ENCODE measurements around the gene RIN1. TPM values are rescaled to one million over a fixed set of nuclear protein-coding genes. Genes with fewer than 3 reads are reported as not detected.

RIN1 gene
- total and polyA plus RNA-seq, 2 donors (not counting 1 experiment from before 2014, with no cell fraction given) = 0.72 to 1.7 TPM

DNA sequence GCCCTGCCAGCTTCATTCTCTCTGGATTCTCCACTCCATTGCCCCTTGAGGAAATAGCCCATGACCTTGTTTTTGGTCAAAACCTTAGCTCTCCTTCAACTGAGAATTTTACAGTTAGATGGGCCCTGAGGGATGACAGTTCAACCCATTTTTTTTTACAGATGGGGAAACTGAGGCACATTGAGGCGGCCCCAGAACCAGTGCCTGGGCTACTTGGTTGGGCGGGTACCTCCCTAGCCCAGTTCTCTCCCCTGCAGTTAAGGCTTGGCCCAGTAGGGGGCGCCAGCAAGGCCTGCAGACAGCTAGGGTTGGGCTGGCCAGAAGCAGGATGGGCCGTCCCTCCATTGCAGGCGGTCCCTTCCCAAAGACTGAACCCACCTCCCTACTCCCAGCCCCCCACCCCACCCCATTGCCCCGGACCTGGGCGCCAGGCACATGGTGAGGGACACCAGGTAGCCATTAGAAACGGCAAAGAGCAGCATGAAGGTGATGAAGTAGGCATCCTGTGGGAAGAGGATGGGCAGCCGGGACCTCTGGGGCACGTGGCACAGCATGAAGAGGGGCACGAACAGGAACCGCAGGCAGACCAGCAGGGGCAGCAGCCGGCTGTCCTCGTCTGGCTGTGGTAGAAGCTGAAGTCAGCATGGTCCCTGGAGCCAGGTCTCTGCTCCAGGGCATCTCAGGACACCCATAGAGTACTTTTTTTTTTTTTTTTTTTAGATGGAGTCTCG is 27.7 kb upstream of the RIN1 start:
- Histone ChIP-seq H3K9ac (ENCODE audit: low read length) (no peak overlapping the region), H3K4me2 (replicated peaks; ENCODE audit: low read depth, low read length, poor library complexity, severe bottlenecking) (no peak overlapping the region), H2AFZ (ENCODE audit: insufficient read depth, low read depth, low read length, poor library complexity, severe bottlenecking) (no peak overlapping the region), H3K27me3 (replicated peaks in 1 of 4; ENCODE audit: control extremely low read depth in 1 of 4, control insufficient read depth in 3 of 4, insufficient read depth in 4 of 4, low read length in 3 of 4) (no peaks in the 10 kb centered on the region), H3K9me3 (ENCODE audit: control extremely low read depth in 1 of 3, control insufficient read depth in 2 of 3, insufficient read depth in 1 of 3, low read length in 2 of 3) (no peaks in the 10 kb centered on the region), H3K27ac (ENCODE audit: low read length in 2 of 2) (no peak overlapping the region), H3K4me3 (ENCODE audit: control extremely low read depth in 1 of 5, extremely low read depth in 1 of 5, insufficient read depth in 1 of 5, low read depth in 2 of 5, low read length in 4 of 5) (no peak overlapping the region), H4K20me1 (ENCODE audit: control insufficient read depth, insufficient read depth, low read length, poor library complexity, severe bottlenecking) (no peaks in the 10 kb centered on the region), H3K36me3 (replicated peaks in 1 of 2; ENCODE audit: control extremely low read depth in 1 of 2, control insufficient read depth in 1 of 2, extremely low read depth in 1 of 2, insufficient read depth in 2 of 2, low read length in 1 of 2) (no peaks in the 10 kb centered on the region), H3K4me1 (ENCODE audit: control insufficient read depth in 2 of 2, insufficient read depth in 2 of 2, low read length in 2 of 2) (no peaks in the 10 kb centered on the region), H3K79me2 (ENCODE audit: control insufficient read depth, insufficient read depth, low read length) (no peaks in the 10 kb centered on the region)
- Mint-ChIP-seq H3K27me3 (no peaks in the 10 kb centered on the region), H3K9me3 (ENCODE audit: insufficient read depth) (no peaks in the 10 kb centered on the region), H3K4me3 (no peak overlapping the region), H3K27ac (no peak overlapping the region), H3K4me1 (no peaks in the 10 kb centered on the region)
- TF ChIP-seq, protein P1, sequence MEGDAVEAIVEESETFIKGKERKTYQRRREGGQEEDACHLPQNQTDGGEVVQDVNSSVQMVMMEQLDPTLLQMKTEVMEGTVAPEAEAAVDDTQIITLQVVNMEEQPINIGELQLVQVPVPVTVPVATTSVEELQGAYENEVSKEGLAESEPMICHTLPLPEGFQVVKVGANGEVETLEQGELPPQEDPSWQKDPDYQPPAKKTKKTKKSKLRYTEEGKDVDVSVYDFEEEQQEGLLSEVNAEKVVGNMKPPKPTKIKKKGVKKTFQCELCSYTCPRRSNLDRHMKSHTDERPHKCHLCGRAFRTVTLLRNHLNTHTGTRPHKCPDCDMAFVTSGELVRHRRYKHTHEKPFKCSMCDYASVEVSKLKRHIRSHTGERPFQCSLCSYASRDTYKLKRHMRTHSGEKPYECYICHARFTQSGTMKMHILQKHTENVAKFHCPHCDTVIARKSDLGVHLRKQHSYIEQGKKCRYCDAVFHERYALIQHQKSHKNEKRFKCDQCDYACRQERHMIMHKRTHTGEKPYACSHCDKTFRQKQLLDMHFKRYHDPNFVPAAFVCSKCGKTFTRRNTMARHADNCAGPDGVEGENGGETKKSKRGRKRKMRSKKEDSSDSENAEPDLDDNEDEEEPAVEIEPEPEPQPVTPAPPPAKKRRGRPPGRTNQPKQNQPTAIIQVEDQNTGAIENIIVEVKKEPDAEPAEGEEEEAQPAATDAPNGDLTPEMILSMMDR (IDR thresholded peaks at IDR 0.05) = peak; percentile 70
- TF ChIP-seq EZH2 (IDR thresholded peaks at IDR 0.05; ENCODE audit: borderline replicate concordance, insufficient read depth, low read depth, low read length, poor library complexity, severe bottlenecking) = no peak
- DNase-seq = peak; percentile 53
- intact Hi-C loops (cut with micrococcal nuclease) = no loop called here
- ChIA-PET POLR2A (no interaction called here), CTCF (interaction anchor here (0.6 to 3.9 kb wide), 9 partner anchors 8 to 115 kb away, joined by 3 to 25 read pairs (median 5); partner anchors contain the start of genes BRMS1 and SLC29A2)
- 82% methylated on average over 10 of the region's 15 CpGs for WGBS (ENCODE audit: insufficient coverage)
- ATAC-seq (ENCODE audit: low read depth) = peak; percentile 56

DNA sequence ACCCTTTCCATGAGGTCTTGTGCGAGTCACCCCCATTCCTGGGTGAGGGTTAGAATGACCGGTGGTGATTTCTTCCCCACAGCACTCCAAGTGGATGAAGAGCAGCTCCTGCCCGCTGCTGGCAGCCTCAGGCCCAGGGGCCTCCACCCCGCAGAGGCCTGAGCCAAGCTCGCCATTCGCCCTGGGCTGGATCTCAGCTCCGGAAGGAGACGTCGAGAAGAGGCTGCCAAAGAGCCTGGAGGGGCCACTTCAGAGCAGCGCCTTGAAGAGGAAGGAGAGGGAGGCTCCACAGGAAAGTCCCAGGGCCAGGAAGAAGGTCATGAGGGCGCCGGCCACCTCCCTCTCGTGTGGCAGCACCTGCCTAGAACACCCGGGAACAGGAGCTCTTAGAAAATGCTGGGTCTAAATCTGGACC is 27.0 kb upstream of the RIN1 start:
- Histone ChIP-seq H3K9ac (ENCODE audit: low read length) (no peak overlapping the region), H2AFZ (ENCODE audit: insufficient read depth, low read depth, low read length, poor library complexity, severe bottlenecking) (no peak overlapping the region), H4K20me1 (ENCODE audit: control insufficient read depth, insufficient read depth, low read length, poor library complexity, severe bottlenecking) (no peaks in the 10 kb centered on the region), H3K36me3 (replicated peaks in 1 of 2; ENCODE audit: control extremely low read depth in 1 of 2, control insufficient read depth in 1 of 2, extremely low read depth in 1 of 2, insufficient read depth in 2 of 2, low read length in 1 of 2) (no peaks in the 10 kb centered on the region), H3K4me3 (ENCODE audit: control extremely low read depth in 1 of 5, extremely low read depth in 1 of 5, insufficient read depth in 1 of 5, low read depth in 2 of 5, low read length in 4 of 5) (no peak overlapping the region), H3K9me3 (ENCODE audit: control extremely low read depth in 1 of 3, control insufficient read depth in 2 of 3, insufficient read depth in 1 of 3, low read length in 2 of 3) (no peaks in the 10 kb centered on the region), H3K27me3 (replicated peaks in 1 of 4; ENCODE audit: control extremely low read depth in 1 of 4, control insufficient read depth in 3 of 4, insufficient read depth in 4 of 4, low read length in 3 of 4) (no peaks in the 10 kb centered on the region), H3K27ac (ENCODE audit: low read length in 2 of 2) (no peak overlapping the region), H3K4me2 (replicated peaks; ENCODE audit: low read depth, low read length, poor library complexity, severe bottlenecking) (no peak overlapping the region), H3K4me1 (ENCODE audit: control insufficient read depth in 2 of 2, insufficient read depth in 2 of 2, low read length in 2 of 2) (no peaks in the 10 kb centered on the region), H3K79me2 (ENCODE audit: control insufficient read depth, insufficient read depth, low read length) (no peaks in the 10 kb centered on the region)
- intact Hi-C loops (cut with micrococcal nuclease) = no loop called here
- H3K4me1 Mint-ChIP-seq = no peaks in the 10 kb centered on the region
- ATAC-seq (ENCODE audit: low read depth) (no peak), DNase-seq (no peak)
- 97% methylated on average over 14 of the region's 14 CpGs for WGBS (ENCODE audit: insufficient coverage)
- no peaks in the 10 kb centered on the region for H3K9me3 Mint-ChIP-seq (ENCODE audit: insufficient read depth)
- TF ChIP-seq, protein P1 (IDR thresholded peaks at IDR 0.05) = no peak
- TF ChIP-seq EZH2 (IDR thresholded peaks at IDR 0.05; ENCODE audit: borderline replicate concordance, insufficient read depth, low read depth, low read length, poor library complexity, severe bottlenecking) = no peak
- H3K4me3 Mint-ChIP-seq = no peak overlapping the region
- no peaks in the 10 kb centered on the region for H3K27me3 Mint-ChIP-seq
- ChIA-PET CTCF (interaction anchor here (0.6 to 3.9 kb wide), 9 partner anchors 8 to 179 kb away, joined by 3 to 25 read pairs (median 5); partner anchors contain the start of genes BRMS1 and SLC29A2), POLR2A (no interaction called here)
- H3K27ac Mint-ChIP-seq = no peak overlapping the region
